T-helper 2 cell treated with Interferon-gamma antibody and Interleukin-4, amounts not matched to agents 5 μg/mL and 100 μg/mL, for 36 hours (primary cell): ENCODE measurements around the gene POLK.
"Not testable (repeated sequence)": the region's sequence is repeated elsewhere in the genome, so short reads cannot be mapped to it uniquely, and the experiment has no call there.

Experiments
- DNase-seq: peaks from one replicate; pipeline ENCODE4 v3.0.0; 2021; ENCODE audit warnings: low spot score
- H3K27ac Mint-ChIP-seq: one replicate; pipeline ENCODE4 v1.8.0; 2021; ENCODE audit warnings: mild to moderate bottlenecking, mixed read lengths
- H3K27me3 Mint-ChIP-seq: one replicate; pipeline ENCODE4 v1.8.0; 2021; ENCODE audit warnings: low read depth, mixed read lengths
- H3K36me3 Mint-ChIP-seq: one replicate; pipeline ENCODE4 v1.8.0; 2021; ENCODE audit warnings: low read depth, mixed read lengths
- H3K4me1 Mint-ChIP-seq: one replicate; pipeline ENCODE4 v1.8.0; 2021; ENCODE audit warnings: low read depth, mixed read lengths
- H3K4me3 Mint-ChIP-seq: one replicate; pipeline ENCODE4 v1.8.0; 2022; ENCODE audit warnings: mild to moderate bottlenecking, moderate library complexity, mixed read lengths
- H3K9me3 Mint-ChIP-seq: one replicate; pipeline ENCODE4 v1.8.0; 2021; ENCODE audit warnings: mixed read lengths

POLK gene

GRCh38 chr5:75511435-75512382 is at the start of gene POLK, which contains the start of gene CERT1:
Gene POLK (plus strand): TSS chr5:75511891.
Gene CERT1 (minus strand): TSS chr5:75511629. CDS start chr5:75511207, 422 bp downstream.
- peaks cover 17% of the 10 kb centered on the region for H3K36me3 Mint-ChIP-seq
- peak within 1 kb of the TSS; percentile 98 for H3K4me3 Mint-ChIP-seq
- H3K9me3 Mint-ChIP-seq: no peaks in the 10 kb centered on the region
- peak; percentile 96 for DNase-seq
- peak within 1 kb of the TSS; percentile 93 for H3K27ac Mint-ChIP-seq
- H3K27me3 Mint-ChIP-seq: no peaks in the 10 kb centered on the region
- peaks cover 46% of the 10 kb centered on the region for H3K4me1 Mint-ChIP-seq

GRCh38 chr5:75463726-75464125 is 48.0 kb upstream of the POLK start:
- Mint-ChIP-seq H3K9me3 (peaks cover 13% of the 10 kb centered on the region), H3K27ac (peak overlapping the region; percentile 19), H3K36me3 (peaks cover 31% of the 10 kb centered on the region)

GRCh38 chr5:75465480-75465879 is 46.2 kb upstream of the POLK start:
- H3K27ac Mint-ChIP-seq: no peak overlapping the region
- H3K36me3 Mint-ChIP-seq: peaks cover 41% of the 10 kb centered on the region
- H3K4me3 Mint-ChIP-seq: no peak overlapping the region
- H3K9me3 Mint-ChIP-seq: peaks cover 28% of the 10 kb centered on the region
- H3K4me1 Mint-ChIP-seq: peaks cover 27% of the 10 kb centered on the region
- no peaks in the 10 kb centered on the region for H3K27me3 Mint-ChIP-seq
- DNase-seq: no peak

More at GRCh38 chr5:75463726-75464125, 48.0 kb upstream of the POLK start:
- no peak overlapping the region for H3K4me3 Mint-ChIP-seq
- H3K27me3 Mint-ChIP-seq: no peaks in the 10 kb centered on the region
- H3K4me1 Mint-ChIP-seq: peaks cover 27% of the 10 kb centered on the region
- DNase-seq: no peak

- H3K9me3 Mint-ChIP-seq: peaks cover 35% of the 10 kb centered on the region
- no peaks in the 10 kb centered on the region for H3K27me3 Mint-ChIP-seq
- H3K27ac Mint-ChIP-seq: no peak overlapping the region
- DNase-seq: no peak
- peaks cover 27% of the 10 kb centered on the region for H3K4me1 Mint-ChIP-seq
- H3K4me3 Mint-ChIP-seq: no peak overlapping the region
- peaks cover 47% of the 10 kb centered on the region for H3K36me3 Mint-ChIP-seq
Measured at GRCh38 chr5:75466006-75466716, 45.5 kb upstream of the POLK start.

- no peak for DNase-seq
- Mint-ChIP-seq H3K4me1 (peaks cover 21% of the 10 kb centered on the region), H3K9me3 (peaks cover 43% of the 10 kb centered on the region)
Measured at GRCh38 chr5:75468593-75468992, 43.1 kb upstream of the POLK start.

GRCh38 chr5:75469017-75469416 is 42.7 kb upstream of the POLK start:
- H3K36me3 Mint-ChIP-seq: peaks cover 44% of the 10 kb centered on the region
- H3K9me3 Mint-ChIP-seq: peaks cover 43% of the 10 kb centered on the region
- H3K27me3 Mint-ChIP-seq: no peaks in the 10 kb centered on the region
- H3K4me1 Mint-ChIP-seq: peaks cover 17% of the 10 kb centered on the region
- H3K4me3 Mint-ChIP-seq: no peak overlapping the region
- H3K27ac Mint-ChIP-seq: no peak overlapping the region
- no peak for DNase-seq

More at GRCh38 chr5:75468593-75468992, 43.1 kb upstream of the POLK start:
- Mint-ChIP-seq H3K27ac (no peak overlapping the region), H3K27me3 (no peaks in the 10 kb centered on the region), H3K4me3 (no peak overlapping the region), H3K36me3 (peaks cover 45% of the 10 kb centered on the region)

- H3K4me3 Mint-ChIP-seq: no peak overlapping the region
- peaks cover 43% of the 10 kb centered on the region for H3K36me3 Mint-ChIP-seq
- no peaks in the 10 kb centered on the region for H3K27me3 Mint-ChIP-seq
- no peak overlapping the region for H3K27ac Mint-ChIP-seq
- H3K9me3 Mint-ChIP-seq: peaks cover 43% of the 10 kb centered on the region
- DNase-seq: no peak
- peaks cover 10% of the 10 kb centered on the region for H3K4me1 Mint-ChIP-seq
Measured at GRCh38 chr5:75471193-75471592, 40.5 kb upstream of the POLK start.

GRCh38 chr5:75472973-75473372 is 38.7 kb upstream of the POLK start:
- Mint-ChIP-seq H3K27me3 (no peaks in the 10 kb centered on the region), H3K36me3 (peaks cover 39% of the 10 kb centered on the region), H3K4me1 (peaks cover 1% of the 10 kb centered on the region), H3K27ac (no peak overlapping the region), H3K4me3 (no peak overlapping the region), H3K9me3 (peaks cover 38% of the 10 kb centered on the region)
- DNase-seq: no peak

GRCh38 chr5:75473463-75473862 is 38.2 kb upstream of the POLK start:
- Mint-ChIP-seq H3K27me3 (no peaks in the 10 kb centered on the region), H3K4me1 (peaks cover under 1% of the 10 kb centered on the region)

GRCh38 chr5:75475364-75475763 is 36.3 kb upstream of the POLK start:
- peaks cover 19% of the 10 kb centered on the region for H3K9me3 Mint-ChIP-seq
- DNase-seq: no peak
- peaks cover 19% of the 10 kb centered on the region for H3K36me3 Mint-ChIP-seq
- H3K27me3 Mint-ChIP-seq: no peaks in the 10 kb centered on the region
- peaks cover 3% of the 10 kb centered on the region for H3K4me1 Mint-ChIP-seq
- H3K4me3 Mint-ChIP-seq: no peak overlapping the region
- H3K27ac Mint-ChIP-seq: no peak overlapping the region

More at GRCh38 chr5:75473463-75473862, 38.2 kb upstream of the POLK start:
- Mint-ChIP-seq H3K27ac (no peak overlapping the region), H3K9me3 (peaks cover 36% of the 10 kb centered on the region), H3K4me3 (no peak overlapping the region), H3K36me3 (peaks cover 34% of the 10 kb centered on the region)
- no peak for DNase-seq

- no peak overlapping the region for H3K27ac Mint-ChIP-seq
- no peak for DNase-seq
- no peak overlapping the region for H3K4me3 Mint-ChIP-seq
- no peaks in the 10 kb centered on the region for H3K27me3 Mint-ChIP-seq
- H3K9me3 Mint-ChIP-seq: peaks cover 30% of the 10 kb centered on the region
- peaks cover 35% of the 10 kb centered on the region for H3K36me3 Mint-ChIP-seq
- H3K4me1 Mint-ChIP-seq: peaks cover 8% of the 10 kb centered on the region
Measured at GRCh38 chr5:75481024-75481423, 30.7 kb upstream of the POLK start.

GRCh38 chr5:75482482-75482881 is 29.2 kb upstream of the POLK start:
- Mint-ChIP-seq H3K4me1 (peaks cover 11% of the 10 kb centered on the region), H3K4me3 (no peak overlapping the region), H3K9me3 (peaks cover 45% of the 10 kb centered on the region), H3K36me3 (peaks cover 48% of the 10 kb centered on the region), H3K27ac (no peak overlapping the region), H3K27me3 (no peaks in the 10 kb centered on the region)
- no peak for DNase-seq

GRCh38 chr5:75484605-75485004 is 27.1 kb upstream of the POLK start:
- H3K27me3 Mint-ChIP-seq: no peaks in the 10 kb centered on the region
- H3K36me3 Mint-ChIP-seq: peaks cover 61% of the 10 kb centered on the region
- no peak overlapping the region for H3K27ac Mint-ChIP-seq
- H3K4me1 Mint-ChIP-seq: peaks cover 13% of the 10 kb centered on the region
- peaks cover 61% of the 10 kb centered on the region for H3K9me3 Mint-ChIP-seq
- H3K4me3 Mint-ChIP-seq: no peak overlapping the region
- DNase-seq: no peak

- Mint-ChIP-seq H3K4me1 (peaks cover 15% of the 10 kb centered on the region), H3K36me3 (peaks cover 77% of the 10 kb centered on the region)
Measured at GRCh38 chr5:75489847-75490246, 21.8 kb upstream of the POLK start.

More at GRCh38 chr5:75489847-75490246, 21.8 kb upstream of the POLK start:
- peaks cover 50% of the 10 kb centered on the region for H3K9me3 Mint-ChIP-seq
- H3K4me3 Mint-ChIP-seq, H3K27me3 Mint-ChIP-seq, H3K27ac Mint-ChIP-seq, DNase-seq: not testable (repeated sequence)
